Spleen (tissue), 11 donors: Measurements from ENCODE around the gene NELL2. TPM values are rescaled to one million over a fixed set of nuclear protein-coding genes. Genes with fewer than 3 reads are reported as not detected.

ENCODE experiments used
- DNase-seq: peaks from one replicate; pipeline ENCODE4 v3.0.0-alpha.2; 2020
- H3K27ac ChIP-seq, 8 donors: fragments of 200-600 bp; sonication (generic) in 7 of 8; 1 replicate in 4 of 8; 2 replicates in 4 of 8; pipeline versions ENCODE4 v1.5.0 to v1.8.0; 2016 to 2021; ENCODE audit warnings: inconsistent platforms in 4 of 8, mild to moderate bottlenecking in 4 of 8, moderate library complexity in 1 of 8
- H3K27me3 ChIP-seq, 7 donors: fragments of 200-600 bp; sonication (generic) in 6 of 7; replicated peaks in 1 of 7; 1 replicate in 4 of 7; 2 replicates in 3 of 7; pipeline versions ENCODE4 v1.5.0 to v1.8.0; 2016 to 2021; ENCODE audit warnings: inconsistent platforms in 3 of 7, mild to moderate bottlenecking in 1 of 7
- H3K36me3 ChIP-seq, 6 donors: fragments of 200-600 bp; sonication (generic) in 5 of 6; 1 replicate in 4 of 6; 2 replicates in 2 of 6; pipeline versions ENCODE4 v1.5.0 to v1.8.0; 2016 to 2021; ENCODE audit warnings: inconsistent platforms in 2 of 6
- H3K4me1 ChIP-seq, 6 donors: fragments of 200-600 bp; sonication (generic) in 5 of 6; 1 replicate in 3 of 6; 2 replicates in 3 of 6; pipeline versions ENCODE4 v1.5.0 to v1.8.0; 2016 to 2021; ENCODE audit warnings: inconsistent platforms in 3 of 6
- H3K4me3 ChIP-seq, 8 donors: fragments of 200-600 bp; sonication (generic) in 7 of 8; 1 replicate in 4 of 8; 2 replicates in 4 of 8; pipeline versions ENCODE4 v1.5.0 to v1.8.0; 2016 to 2021; ENCODE audit warnings: inconsistent platforms in 4 of 8, mild to moderate bottlenecking in 4 of 8, moderate library complexity in 2 of 8
- H3K9me3 ChIP-seq, 8 donors: fragments of 200-600 bp; sonication (generic) in 7 of 8; 1 replicate in 4 of 8; 2 replicates in 4 of 8; pipeline versions ENCODE4 v1.5.0 to v1.8.0; 2016 to 2021; ENCODE audit warnings: inconsistent platforms in 4 of 8
- POLR2A ChIP-seq, 3 donors: fragments of 450-650 bp; IDR thresholded peaks; one replicate each; pipeline ENCODE4 v1.5.1; 2017; ENCODE audit warnings: antibody characterized with exemption in 3 of 3, mild to moderate bottlenecking in 1 of 3
- POLR2AphosphoS5 ChIP-seq, 3 donors: sonication (generic); formaldehyde crosslinking; IDR thresholded peaks; one replicate each; pipeline ENCODE4 v1.5.1; 2017; ENCODE audit warnings: antibody characterized with exemption in 3 of 3
- WGBS, 5 donors: extraction: QIAGEN DNeasy Blood & Tissue Kit in 3 of 5; methylation state at CpG; one replicate each; pipeline versions ENCODE4 v1.1.5 to v1.1.7; 2013 to 2018; 5-methylcytosine and 5-hydroxymethylcytosine counted together
- intact Hi-C: fragments of 100-400 bp; cut with DNase I; formaldehyde crosslinking; loops from one replicate; pipeline ENCODE4 v1.15.0; 2023; ENCODE audit warnings: low total_unique reads
- polyA plus RNA-seq, 3 donors: library from polyadenylated mRNA; stranded (reverse); fragments of 200-250 nt; gene quantifications; one replicate each; pipeline ENCODE4 v1.2.1, GENCODE V29; 2013
- total RNA-seq, 7 donors: library from RNA; depleted of rRNA in 3 of 7; stranded (reverse); fragments of >200 nt in 3 of 7; fragmentation: NEBNext Ultra II Directional in 4 of 7; extraction: Animal tissue kit (Norgen Biotek cat#: 25700) in 4 of 7; gene quantifications; one replicate each; pipeline versions ENCODE4 v1.1.0 to v1.2.1, GENCODE V29; 2016 to 2021
- TF ChIP-seq, protein P1 (sequence below), 11 experiments: fragments of 200-600 bp in 7 of 11; fragments of 450-650 bp in 4 of 11; sonication (generic) in 4 of 11; IDR thresholded peaks in 8 of 11; conservative IDR thresholded peaks in 3 of 11; 1 replicate in 7 of 11; 2 replicates in 4 of 11; pipeline versions ENCODE4 v1.4.0 to v1.8.0; 2016 to 2021; ENCODE audit warnings: antibody characterized with exemption in 11 of 11, inconsistent platforms in 4 of 11, mild to moderate bottlenecking in 1 of 11
- donor health status: healthy with polysubstance abuse.
- donor health status: DM: no; HTN: no; CAD: no; lungs with moderate emphysema.
- donor health status: DM: no; HTN: no; CAD: no.
- donor health status: Bipolar disorder and iron deficiency.
- donor health status: healthy.
- donor health status: DM: no; HTN: no; CAD: no.
- donor health status: DM: yes; HTN: yes; CAD: no.

The NELL2 gene
- total and polyA plus RNA-seq, 10 donors: 1.0 to 21.8 (median 8.2) TPM

DNA sequence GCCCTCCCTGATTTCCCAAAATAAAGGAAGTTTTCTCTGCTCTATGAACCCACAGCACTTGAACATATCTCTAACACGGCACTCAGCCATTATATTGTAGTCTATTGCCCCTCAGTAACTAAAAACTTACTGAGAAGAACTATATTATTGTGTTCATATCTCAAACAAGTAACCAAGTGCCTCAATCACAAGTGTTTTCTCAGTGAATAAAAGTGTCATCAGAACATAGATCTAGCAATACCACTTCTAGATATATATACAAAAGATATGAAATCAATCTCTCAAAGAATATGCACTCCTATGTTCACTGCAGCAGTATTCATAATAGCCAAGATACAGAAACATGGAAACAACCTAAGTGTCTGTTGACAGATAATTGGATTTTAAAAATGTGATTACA is 138.1 kb downstream of the NELL2 start:
- intact Hi-C loops: no loop called here
- no peak for DNase-seq
- no peaks in the 10 kb centered on the region for H3K27me3 ChIP-seq
- H3K27ac ChIP-seq: no peak overlapping the region
- no peak overlapping the region for H3K4me3 ChIP-seq
- peaks cover 0 to 30% (median 12%) of the 10 kb centered on the region in 8 donors for H3K9me3 ChIP-seq
- TF ChIP-seq POLR2AphosphoS5 (IDR thresholded peaks at IDR 0.05): no peak
- TF ChIP-seq, protein P1, sequence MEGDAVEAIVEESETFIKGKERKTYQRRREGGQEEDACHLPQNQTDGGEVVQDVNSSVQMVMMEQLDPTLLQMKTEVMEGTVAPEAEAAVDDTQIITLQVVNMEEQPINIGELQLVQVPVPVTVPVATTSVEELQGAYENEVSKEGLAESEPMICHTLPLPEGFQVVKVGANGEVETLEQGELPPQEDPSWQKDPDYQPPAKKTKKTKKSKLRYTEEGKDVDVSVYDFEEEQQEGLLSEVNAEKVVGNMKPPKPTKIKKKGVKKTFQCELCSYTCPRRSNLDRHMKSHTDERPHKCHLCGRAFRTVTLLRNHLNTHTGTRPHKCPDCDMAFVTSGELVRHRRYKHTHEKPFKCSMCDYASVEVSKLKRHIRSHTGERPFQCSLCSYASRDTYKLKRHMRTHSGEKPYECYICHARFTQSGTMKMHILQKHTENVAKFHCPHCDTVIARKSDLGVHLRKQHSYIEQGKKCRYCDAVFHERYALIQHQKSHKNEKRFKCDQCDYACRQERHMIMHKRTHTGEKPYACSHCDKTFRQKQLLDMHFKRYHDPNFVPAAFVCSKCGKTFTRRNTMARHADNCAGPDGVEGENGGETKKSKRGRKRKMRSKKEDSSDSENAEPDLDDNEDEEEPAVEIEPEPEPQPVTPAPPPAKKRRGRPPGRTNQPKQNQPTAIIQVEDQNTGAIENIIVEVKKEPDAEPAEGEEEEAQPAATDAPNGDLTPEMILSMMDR (IDR thresholded peaks at IDR 0.05 in 8 of 11, conservative IDR thresholded peaks at IDR 0.05 in 3 of 11): no peak
- TF ChIP-seq POLR2A (IDR thresholded peaks at IDR 0.05): no peak
- no peaks in the 10 kb centered on the region for H3K36me3 ChIP-seq
- H3K4me1 ChIP-seq: no peaks in the 10 kb centered on the region
- WGBS, 5 donors: 55 to 86% (median 68%) methylated on average over 1 of the region's 1 CpG

DNA sequence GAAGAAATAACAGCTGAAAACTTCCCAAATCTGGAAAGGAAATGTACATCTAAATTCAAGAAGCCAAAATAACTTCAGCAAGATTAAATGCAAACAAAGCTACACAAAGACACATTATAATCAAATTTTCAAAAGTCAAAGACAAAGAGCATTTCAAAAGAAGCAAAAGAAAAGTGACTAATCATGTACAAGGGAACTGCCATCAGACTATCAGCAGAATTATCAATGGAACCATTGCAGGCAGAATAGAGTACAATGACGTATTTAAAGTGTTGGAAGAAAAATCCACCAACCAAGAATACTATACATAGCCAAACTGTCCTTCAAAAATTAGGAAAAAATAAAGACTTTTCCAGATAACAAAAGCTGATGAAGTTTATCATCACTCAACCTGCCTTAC is 147.5 kb downstream of the NELL2 start:
- no peak overlapping the region for H3K4me3 ChIP-seq
- TF ChIP-seq POLR2A (IDR thresholded peaks at IDR 0.05): no peak
- TF ChIP-seq, protein P1 (IDR thresholded peaks at IDR 0.05 in 8 of 11, conservative IDR thresholded peaks at IDR 0.05 in 3 of 11): no peak
- no peak for TF ChIP-seq POLR2AphosphoS5 (IDR thresholded peaks at IDR 0.05)
- peaks cover 3 to 80% (median 49%) of the 10 kb centered on the region in 8 donors for H3K9me3 ChIP-seq
- DNase-seq: no peak
- H3K36me3 ChIP-seq: no peaks in the 10 kb centered on the region
- H3K27me3 ChIP-seq: no peaks in the 10 kb centered on the region
- no peaks in the 10 kb centered on the region for H3K4me1 ChIP-seq
- intact Hi-C loops: no loop called here
- WGBS, 5 donors: 63 to 80% (median 70%) methylated on average over 1 of the region's 1 CpG
- no peak overlapping the region for H3K27ac ChIP-seq

DNA sequence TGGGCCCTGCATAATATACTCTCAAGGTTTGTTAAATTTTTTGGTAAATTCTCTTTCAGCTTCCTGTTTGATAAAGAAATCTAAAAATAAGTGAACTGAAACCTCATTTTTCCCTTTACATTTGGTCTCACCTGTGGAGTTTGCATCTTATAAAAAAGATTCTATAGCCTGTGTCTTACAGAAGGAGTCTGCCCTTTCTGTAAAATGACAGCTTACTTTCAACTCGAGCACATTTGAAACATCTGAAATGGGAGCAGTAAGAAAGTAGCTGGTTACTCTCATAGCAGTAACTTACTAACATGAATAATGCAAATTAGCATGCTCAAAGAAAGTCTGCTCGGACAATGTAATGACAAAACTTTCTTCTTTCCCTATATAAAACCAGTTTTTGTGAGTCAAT is 155.8 kb downstream of the NELL2 start:
- H3K9me3 ChIP-seq: peaks cover 0 to 12% (median 1%) of the 10 kb centered on the region in 8 donors
- no peak overlapping the region for H3K4me3 ChIP-seq
- no peaks in the 10 kb centered on the region for H3K4me1 ChIP-seq
- 52 to 70% (median 65%) methylated on average over 2 of the region's 2 CpGs for WGBS, 5 donors
- H3K27ac ChIP-seq: no peak overlapping the region
- intact Hi-C loops: no loop called here
- H3K27me3 ChIP-seq: no peaks in the 10 kb centered on the region
- H3K36me3 ChIP-seq: no peaks in the 10 kb centered on the region
- DNase-seq: no peak
- TF ChIP-seq, protein P1 (IDR thresholded peaks at IDR 0.05 in 8 of 11, conservative IDR thresholded peaks at IDR 0.05 in 3 of 11): no peak
- TF ChIP-seq POLR2A (IDR thresholded peaks at IDR 0.05): no peak
- no peak for TF ChIP-seq POLR2AphosphoS5 (IDR thresholded peaks at IDR 0.05)

DNA sequence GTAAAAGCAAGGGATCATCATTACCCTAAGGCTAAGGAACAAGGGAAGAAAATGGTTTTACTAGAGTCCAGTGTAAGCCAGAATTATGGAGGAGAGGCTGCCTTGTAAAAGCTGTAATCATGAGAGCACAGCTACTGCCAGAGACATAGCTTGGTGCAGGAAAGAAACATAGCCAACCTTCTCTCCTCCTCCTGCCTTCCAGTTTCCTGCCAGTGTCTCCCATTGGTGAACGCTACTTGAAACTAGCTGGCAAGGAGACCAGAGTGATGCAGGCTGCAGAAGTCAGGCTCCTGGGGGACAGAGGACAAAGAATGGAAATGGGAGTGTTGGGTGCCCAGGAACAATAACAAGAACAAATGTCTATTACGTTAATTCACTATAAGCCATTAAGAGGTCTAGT is 158.5 kb downstream of the NELL2 start:
- intact Hi-C loops: no loop called here
- Histone ChIP-seq H3K27ac (no peak overlapping the region), H3K36me3 (no peaks in the 10 kb centered on the region), H3K27me3 (no peaks in the 10 kb centered on the region), H3K4me1 (no peaks in the 10 kb centered on the region), H3K9me3 (no peaks in the 10 kb centered on the region), H3K4me3 (no peak overlapping the region)
- no peak for DNase-seq
- 69 to 91% (median 83%) methylated on average over 2 of the region's 2 CpGs for WGBS, 5 donors
- TF ChIP-seq POLR2AphosphoS5 (IDR thresholded peaks at IDR 0.05) (no peak), POLR2A (IDR thresholded peaks at IDR 0.05) (no peak)

DNA sequence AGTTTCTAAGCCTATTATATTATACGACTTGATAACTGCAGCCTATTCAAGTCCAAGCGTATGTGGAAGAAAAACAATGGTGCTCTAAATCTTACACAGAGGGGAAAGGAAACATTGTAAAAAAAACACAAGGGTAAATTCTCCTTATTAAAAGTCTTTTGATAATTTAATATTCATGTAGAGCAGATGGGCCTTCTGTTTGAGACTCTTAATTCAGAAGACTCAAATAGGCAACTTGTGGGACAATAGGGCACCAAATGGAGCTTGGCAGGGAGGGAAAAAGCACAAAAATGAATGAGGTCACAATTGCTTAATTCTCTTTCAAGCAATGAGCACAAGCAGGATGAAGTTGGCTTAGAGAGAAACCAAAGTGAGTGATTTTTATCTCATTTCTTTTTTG is 159.4 kb downstream of the NELL2 start:
- no peak overlapping the region for H3K27ac ChIP-seq
- no peak overlapping the region for H3K4me3 ChIP-seq
- TF ChIP-seq POLR2A (IDR thresholded peaks at IDR 0.05): no peak
- TF ChIP-seq, protein P1 (IDR thresholded peaks at IDR 0.05 in 8 of 11, conservative IDR thresholded peaks at IDR 0.05 in 3 of 11): no peak
- H3K9me3 ChIP-seq: no peaks in the 10 kb centered on the region
- no peaks in the 10 kb centered on the region for H3K4me1 ChIP-seq
- H3K27me3 ChIP-seq: no peaks in the 10 kb centered on the region
- intact Hi-C loops: no loop called here
- WGBS, 5 donors: 81 to 89% (median 87%) methylated on average over 2 of the region's 2 CpGs
- no peaks in the 10 kb centered on the region for H3K36me3 ChIP-seq
- no peak for DNase-seq
